ENCODE results near the gene ZNF764.

Gene ZNF764

GRCh38 chr16:30585022-30585399 is 26.8 kb upstream of the ZNF764 start:
- Mint-ChIP-seq H3K27ac (peak overlapping the region; percentile 97), H3K4me1 (peaks cover 29% of the 10 kb centered on the region), H3K9me3 (no peaks in the 10 kb centered on the region), H3K36me3 (ENCODE audit: low read depth) (peaks cover 30% of the 10 kb centered on the region), H3K4me3 (peak overlapping the region; percentile 91), H3K27me3 (peaks cover 2% of the 10 kb centered on the region)
- peak; percentile 36 for DNase-seq
- ATAC-seq = peak; percentile 13

GRCh38 chr16:30582611-30583340 is 24.6 kb upstream of the ZNF764 start:
- Mint-ChIP-seq H3K4me3 (no peak overlapping the region), H3K36me3 (ENCODE audit: low read depth) (peaks cover 37% of the 10 kb centered on the region), H3K27ac (no peak overlapping the region), H3K4me1 (peaks cover 29% of the 10 kb centered on the region), H3K9me3 (no peaks in the 10 kb centered on the region), H3K27me3 (peaks cover 2% of the 10 kb centered on the region)
- ATAC-seq (no peak), DNase-seq (no peak)

DNA sequence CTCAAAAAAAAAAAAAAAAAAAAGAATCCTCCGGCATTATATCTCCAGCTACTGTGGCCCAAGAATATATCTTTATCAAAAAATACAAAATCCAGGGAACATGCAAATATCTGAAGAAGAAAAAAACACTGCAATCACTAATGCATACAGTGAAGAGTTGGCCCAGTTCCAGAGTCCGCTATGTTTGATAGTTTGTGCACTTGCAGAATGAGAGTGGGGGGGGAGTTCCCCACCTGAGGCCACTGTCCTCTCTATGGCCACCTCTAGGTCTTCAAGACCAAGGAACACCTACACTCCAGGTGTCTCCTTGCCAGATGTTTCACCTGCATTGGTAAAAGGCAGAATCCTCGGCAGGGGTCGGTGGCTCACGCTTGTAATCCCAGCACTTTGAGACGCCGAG is 23.3 kb upstream of the ZNF764 start:
- Mint-ChIP-seq H3K4me1 (peaks cover 22% of the 10 kb centered on the region), H3K4me3 (no peak overlapping the region), H3K27ac (no peak overlapping the region), H3K36me3 (ENCODE audit: low read depth) (peaks cover 30% of the 10 kb centered on the region), H3K27me3 (peaks cover 2% of the 10 kb centered on the region), H3K9me3 (no peaks in the 10 kb centered on the region)
- DNase-seq = no peak
- ATAC-seq = no peak

DNA sequence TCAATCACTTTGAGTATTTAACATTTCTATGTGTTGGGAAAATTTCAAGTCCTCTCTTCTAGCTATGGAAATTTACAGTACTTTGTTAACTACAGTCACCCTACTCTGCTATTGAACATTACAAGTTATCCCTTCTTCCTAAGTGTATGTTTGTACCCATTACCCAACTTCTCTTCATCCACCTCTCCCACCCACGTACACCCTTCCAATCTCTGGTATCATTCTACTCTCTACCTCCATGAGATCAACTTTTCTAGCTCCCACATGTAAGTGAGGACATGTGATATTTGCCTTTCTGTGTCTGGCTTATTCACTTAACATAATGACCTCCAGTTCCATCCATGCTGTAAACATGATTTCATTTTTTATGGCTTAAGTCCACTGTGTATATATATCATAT is 16.5 kb upstream of the ZNF764 start:
- H3K27ac Mint-ChIP-seq = no peak overlapping the region
- peaks cover 32% of the 10 kb centered on the region for H3K4me1 Mint-ChIP-seq
- H3K27me3 Mint-ChIP-seq = no peaks in the 10 kb centered on the region
- DNase-seq = no peak
- peaks cover 10% of the 10 kb centered on the region for H3K36me3 Mint-ChIP-seq (ENCODE audit: low read depth)
- ATAC-seq = no peak
- H3K9me3 Mint-ChIP-seq = no peaks in the 10 kb centered on the region
- H3K4me3 Mint-ChIP-seq = no peak overlapping the region

- peak within 1 kb of the TSS; percentile 93 for H3K27ac Mint-ChIP-seq
- H3K4me3 Mint-ChIP-seq = peak within 1 kb of the TSS; percentile 96
- ATAC-seq (peak; percentile 85), DNase-seq (peak; percentile 89)
- H3K27me3 Mint-ChIP-seq = no peaks in the 10 kb centered on the region
- H3K9me3 Mint-ChIP-seq = no peaks in the 10 kb centered on the region
- peaks cover 58% of the 10 kb centered on the region for H3K4me1 Mint-ChIP-seq
- H3K36me3 Mint-ChIP-seq (ENCODE audit: low read depth) = no peaks in the 10 kb centered on the region
These were observed 13.5 kb upstream of the ZNF764 start, which contains the start of gene ZNF688 for GRCh38 chr16:30571445-30572322. Gene ZNF688 (minus strand): TSS chr16:30571714. CDS start chr16:30571629, 85 bp downstream.

- Mint-ChIP-seq H3K4me3 (peak overlapping the region; percentile 96), H3K36me3 (ENCODE audit: low read depth) (no peaks in the 10 kb centered on the region), H3K27me3 (no peaks in the 10 kb centered on the region), H3K4me1 (peaks cover 61% of the 10 kb centered on the region), H3K27ac (peak overlapping the region; percentile 90), H3K9me3 (no peaks in the 10 kb centered on the region)
- DNase-seq (no peak), ATAC-seq (no peak)
These were observed 12.7 kb upstream of the ZNF764 start for GRCh38 chr16:30570636-30571444.

GRCh38 chr16:30569746-30570635 is 11.8 kb upstream of the ZNF764 start:
- H3K36me3 Mint-ChIP-seq (ENCODE audit: low read depth) = no peaks in the 10 kb centered on the region
- no peak overlapping the region for H3K27ac Mint-ChIP-seq
- peak overlapping the region; percentile 96 for H3K4me3 Mint-ChIP-seq
- peaks cover 54% of the 10 kb centered on the region for H3K4me1 Mint-ChIP-seq
- no peak for ATAC-seq
- H3K9me3 Mint-ChIP-seq = no peaks in the 10 kb centered on the region
- no peaks in the 10 kb centered on the region for H3K27me3 Mint-ChIP-seq
- DNase-seq = no peak

DNA sequence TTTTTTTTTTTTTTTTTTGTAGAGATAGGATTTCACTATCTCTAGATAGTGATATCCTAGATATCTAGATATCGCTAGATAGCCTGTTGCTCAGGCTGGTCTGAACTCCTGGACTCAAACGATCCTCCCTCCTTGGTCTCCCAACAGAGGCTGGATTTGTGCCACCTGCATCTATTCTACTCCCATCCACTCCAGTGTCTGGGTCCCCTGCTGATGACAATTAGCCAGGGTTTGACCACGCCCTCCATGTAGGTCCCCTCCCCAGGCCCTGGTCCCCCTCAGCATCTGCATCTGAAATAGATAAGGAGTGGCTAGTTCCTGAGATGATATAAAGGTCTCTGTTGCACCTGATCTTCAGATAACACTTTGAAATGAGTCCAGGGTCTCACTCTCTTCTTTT is 11.1 kb upstream of the ZNF764 start:
- Mint-ChIP-seq H3K27ac (no peak overlapping the region), H3K4me3 (peak overlapping the region; percentile 26), H3K36me3 (ENCODE audit: low read depth) (no peaks in the 10 kb centered on the region), H3K27me3 (no peaks in the 10 kb centered on the region), H3K4me1 (peaks cover 50% of the 10 kb centered on the region), H3K9me3 (no peaks in the 10 kb centered on the region)
- ATAC-seq = no peak
- DNase-seq = no peak

- Mint-ChIP-seq H3K4me1 (peaks cover 46% of the 10 kb centered on the region), H3K27ac (peak overlapping the region; percentile 92), H3K4me3 (peak overlapping the region; percentile 66), H3K36me3 (ENCODE audit: low read depth) (no peaks in the 10 kb centered on the region), H3K27me3 (no peaks in the 10 kb centered on the region), H3K9me3 (no peaks in the 10 kb centered on the region)
- peak; percentile 57 for ATAC-seq
- DNase-seq = peak; percentile 27
These were observed 9.9 kb upstream of the ZNF764 start for GRCh38 chr16:30567991-30568638.

- H3K9me3 Mint-ChIP-seq = no peaks in the 10 kb centered on the region
- H3K27ac Mint-ChIP-seq = peak overlapping the region; percentile 92
- peak; percentile 45 for ATAC-seq
- H3K36me3 Mint-ChIP-seq (ENCODE audit: low read depth) = no peaks in the 10 kb centered on the region
- H3K4me1 Mint-ChIP-seq = peaks cover 43% of the 10 kb centered on the region
- peak overlapping the region; percentile 66 for H3K4me3 Mint-ChIP-seq
- DNase-seq = peak; percentile 55
- H3K27me3 Mint-ChIP-seq = no peaks in the 10 kb centered on the region
These were observed 9.2 kb upstream of the ZNF764 start for GRCh38 chr16:30567160-30567990.

GRCh38 chr16:30566531-30566930 is 8.4 kb upstream of the ZNF764 start:
- H3K36me3 Mint-ChIP-seq (ENCODE audit: low read depth) = no peaks in the 10 kb centered on the region
- no peaks in the 10 kb centered on the region for H3K9me3 Mint-ChIP-seq
- peak overlapping the region; percentile 90 for H3K27ac Mint-ChIP-seq
- no peak for ATAC-seq
- H3K4me3 Mint-ChIP-seq = no peak overlapping the region
- peaks cover 37% of the 10 kb centered on the region for H3K4me1 Mint-ChIP-seq
- no peak for DNase-seq
- no peaks in the 10 kb centered on the region for H3K27me3 Mint-ChIP-seq

DNA sequence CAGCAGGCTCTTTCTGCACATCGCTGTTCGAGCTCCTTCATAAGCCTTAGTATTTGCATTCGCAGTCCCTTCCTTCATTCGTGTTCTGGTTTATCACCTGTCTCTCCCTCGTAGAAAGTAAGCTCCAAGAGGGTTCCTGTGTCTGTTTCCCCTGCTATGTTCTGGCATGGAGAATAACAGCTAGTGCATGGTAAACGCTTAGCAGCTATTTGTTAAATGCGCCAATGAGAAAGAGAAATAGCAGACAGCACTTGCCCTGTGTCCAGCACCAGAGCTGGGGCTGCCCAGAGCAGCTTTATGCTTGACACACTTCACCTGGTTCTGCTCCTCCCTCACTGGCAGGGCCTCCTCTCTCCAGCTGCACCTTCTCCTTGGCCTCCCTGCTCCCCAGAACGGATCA is 7.8 kb upstream of the ZNF764 start:
- H3K9me3 Mint-ChIP-seq = no peaks in the 10 kb centered on the region
- DNase-seq = no peak
- H3K4me3 Mint-ChIP-seq = no peak overlapping the region
- H3K27ac Mint-ChIP-seq = no peak overlapping the region
- ATAC-seq = no peak
- peaks cover 42% of the 10 kb centered on the region for H3K4me1 Mint-ChIP-seq
- no peaks in the 10 kb centered on the region for H3K36me3 Mint-ChIP-seq (ENCODE audit: low read depth)
- peaks cover 2% of the 10 kb centered on the region for H3K27me3 Mint-ChIP-seq

DNA sequence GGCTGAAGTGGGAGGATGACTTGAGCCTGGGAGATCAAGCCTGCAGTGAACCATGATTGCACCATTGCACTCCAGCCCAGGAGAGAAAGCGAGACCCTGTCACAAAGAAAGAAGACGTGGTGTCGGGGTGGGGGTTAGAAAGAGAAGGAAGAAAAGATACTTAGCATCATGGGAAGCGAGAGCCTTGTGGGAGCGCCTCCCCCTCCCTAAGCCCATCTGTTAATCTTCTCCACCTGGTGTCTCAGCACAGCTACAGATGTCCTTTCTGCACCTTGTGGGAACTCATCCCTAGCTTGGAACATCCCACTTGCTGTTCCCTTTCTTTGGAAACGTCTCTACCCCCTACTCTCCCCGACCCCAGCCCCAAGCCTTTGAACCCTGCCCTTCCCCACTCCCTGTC is 7.4 kb upstream of the ZNF764 start:
- no peak for ATAC-seq
- DNase-seq = no peak
- Mint-ChIP-seq H3K9me3 (no peaks in the 10 kb centered on the region), H3K27ac (no peak overlapping the region), H3K4me1 (peaks cover 40% of the 10 kb centered on the region), H3K27me3 (peaks cover 4% of the 10 kb centered on the region), H3K4me3 (no peak overlapping the region), H3K36me3 (ENCODE audit: low read depth) (no peaks in the 10 kb centered on the region)
